Measurements from ENCODE around the gene PDCD7.

DNA sequence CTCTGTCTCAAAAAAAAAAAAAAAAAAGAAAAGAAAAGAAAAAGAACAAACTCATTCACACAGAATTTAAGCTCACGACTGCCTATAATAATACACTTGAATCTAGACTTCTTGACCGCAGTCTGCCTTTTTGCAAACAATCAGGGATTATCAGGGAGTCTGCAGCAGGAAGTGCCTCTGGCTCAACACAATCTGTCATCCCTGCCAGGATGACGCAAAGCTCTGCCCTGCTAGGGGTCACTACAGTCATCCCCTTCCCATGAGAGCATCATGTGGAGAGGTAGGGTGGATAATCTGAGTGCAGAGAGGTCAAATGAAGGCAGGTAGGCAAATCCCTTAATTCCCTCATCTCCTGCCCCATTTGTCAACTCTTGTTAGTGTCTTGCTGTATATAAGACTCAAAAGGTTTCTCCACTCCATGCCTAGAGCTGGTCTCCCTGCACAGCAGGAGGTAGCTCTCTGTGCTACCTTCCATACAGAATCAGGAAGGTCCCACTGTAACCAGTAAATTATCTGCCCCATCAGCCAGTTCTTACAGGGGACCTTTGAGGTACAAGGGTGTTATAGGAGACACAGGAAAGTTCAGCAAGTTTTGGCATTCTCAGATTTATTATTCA is 22.8 kb downstream of the PDCD7 start:
- TF ChIP-seq, protein P1, sequence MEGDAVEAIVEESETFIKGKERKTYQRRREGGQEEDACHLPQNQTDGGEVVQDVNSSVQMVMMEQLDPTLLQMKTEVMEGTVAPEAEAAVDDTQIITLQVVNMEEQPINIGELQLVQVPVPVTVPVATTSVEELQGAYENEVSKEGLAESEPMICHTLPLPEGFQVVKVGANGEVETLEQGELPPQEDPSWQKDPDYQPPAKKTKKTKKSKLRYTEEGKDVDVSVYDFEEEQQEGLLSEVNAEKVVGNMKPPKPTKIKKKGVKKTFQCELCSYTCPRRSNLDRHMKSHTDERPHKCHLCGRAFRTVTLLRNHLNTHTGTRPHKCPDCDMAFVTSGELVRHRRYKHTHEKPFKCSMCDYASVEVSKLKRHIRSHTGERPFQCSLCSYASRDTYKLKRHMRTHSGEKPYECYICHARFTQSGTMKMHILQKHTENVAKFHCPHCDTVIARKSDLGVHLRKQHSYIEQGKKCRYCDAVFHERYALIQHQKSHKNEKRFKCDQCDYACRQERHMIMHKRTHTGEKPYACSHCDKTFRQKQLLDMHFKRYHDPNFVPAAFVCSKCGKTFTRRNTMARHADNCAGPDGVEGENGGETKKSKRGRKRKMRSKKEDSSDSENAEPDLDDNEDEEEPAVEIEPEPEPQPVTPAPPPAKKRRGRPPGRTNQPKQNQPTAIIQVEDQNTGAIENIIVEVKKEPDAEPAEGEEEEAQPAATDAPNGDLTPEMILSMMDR (IDR thresholded peaks at IDR 0.05; ENCODE audit: insufficient read depth, low read depth, low read length): no peak
- TF ChIP-seq EZH2 (IDR thresholded peaks at IDR 0.05; ENCODE audit: insufficient read depth, low read length): no peak

Measured in astrocyte (in vitro differentiated cells and primary cell).